Measurements from ENCODE around the gene PRDM16. TPM values are rescaled to one million over a fixed set of nuclear protein-coding genes. Genes with fewer than 3 reads are reported as not detected.

PRDM16 gene
- total RNA-seq, 2 donors from 2014 or later: 0.79 to 6.1 TPM

DNA sequence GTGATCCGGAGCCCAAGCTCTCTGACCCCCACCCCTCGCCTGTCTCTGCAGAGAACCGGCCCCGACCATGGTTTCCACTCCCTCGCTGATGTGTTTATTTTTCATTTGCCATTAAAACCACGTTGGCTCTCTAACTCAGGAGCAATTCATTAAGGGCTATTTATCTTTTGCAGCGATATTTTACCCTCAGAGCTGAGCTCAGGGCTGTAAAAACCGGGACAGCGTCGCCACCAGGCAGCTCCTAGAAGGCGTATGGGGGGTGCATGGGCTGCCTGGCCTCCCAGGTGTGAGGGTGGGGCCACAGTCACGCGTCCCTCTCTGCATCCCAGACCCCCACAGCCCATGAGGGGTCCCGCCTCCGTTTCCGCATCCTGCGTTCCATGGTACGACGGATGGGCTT, 71.4 kb downstream of the PRDM16 start:
- Histone ChIP-seq H3K27ac (no peak overlapping the region), H3K4me3 (no peak overlapping the region), H3K9me3 (no peaks in the 10 kb centered on the region), H3K4me1 (no peaks in the 10 kb centered on the region), H3K36me3 (no peaks in the 10 kb centered on the region), H3K27me3 (no peaks in the 10 kb centered on the region), H3K9ac (ENCODE audit: low read depth in 2 of 2, low read length in 2 of 2) (no peak overlapping the region)
- DNase-seq: no peak
- TF ChIP-seq, protein P1, sequence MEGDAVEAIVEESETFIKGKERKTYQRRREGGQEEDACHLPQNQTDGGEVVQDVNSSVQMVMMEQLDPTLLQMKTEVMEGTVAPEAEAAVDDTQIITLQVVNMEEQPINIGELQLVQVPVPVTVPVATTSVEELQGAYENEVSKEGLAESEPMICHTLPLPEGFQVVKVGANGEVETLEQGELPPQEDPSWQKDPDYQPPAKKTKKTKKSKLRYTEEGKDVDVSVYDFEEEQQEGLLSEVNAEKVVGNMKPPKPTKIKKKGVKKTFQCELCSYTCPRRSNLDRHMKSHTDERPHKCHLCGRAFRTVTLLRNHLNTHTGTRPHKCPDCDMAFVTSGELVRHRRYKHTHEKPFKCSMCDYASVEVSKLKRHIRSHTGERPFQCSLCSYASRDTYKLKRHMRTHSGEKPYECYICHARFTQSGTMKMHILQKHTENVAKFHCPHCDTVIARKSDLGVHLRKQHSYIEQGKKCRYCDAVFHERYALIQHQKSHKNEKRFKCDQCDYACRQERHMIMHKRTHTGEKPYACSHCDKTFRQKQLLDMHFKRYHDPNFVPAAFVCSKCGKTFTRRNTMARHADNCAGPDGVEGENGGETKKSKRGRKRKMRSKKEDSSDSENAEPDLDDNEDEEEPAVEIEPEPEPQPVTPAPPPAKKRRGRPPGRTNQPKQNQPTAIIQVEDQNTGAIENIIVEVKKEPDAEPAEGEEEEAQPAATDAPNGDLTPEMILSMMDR (IDR thresholded peaks at IDR 0.05): no peak
- intact Hi-C loops (cut with DNase I): no loop called here

DNA sequence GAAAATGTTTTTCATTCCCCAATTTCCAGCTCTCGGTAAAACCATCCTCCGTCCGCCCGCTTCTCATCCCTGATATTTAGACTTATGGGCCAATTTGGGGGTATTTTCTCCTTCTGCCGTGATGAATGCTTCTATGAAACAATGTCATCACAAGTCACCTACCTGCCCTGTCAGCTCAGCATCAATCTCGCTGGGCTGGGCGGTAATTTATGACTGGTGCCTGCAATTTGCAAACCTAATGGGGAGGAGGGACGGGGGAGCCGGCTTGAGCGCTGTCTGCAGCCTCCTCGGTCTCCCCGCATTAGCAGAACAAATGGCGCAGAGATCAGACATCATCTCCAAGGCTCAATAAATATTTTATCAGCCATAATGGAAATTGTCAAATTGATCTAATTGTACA, 72.1 kb downstream of the PRDM16 start:
- Histone ChIP-seq H3K36me3 (no peaks in the 10 kb centered on the region), H3K9ac (ENCODE audit: low read depth in 2 of 2, low read length in 2 of 2) (no peak overlapping the region), H3K9me3 (no peaks in the 10 kb centered on the region), H3K27ac (no peak overlapping the region), H3K4me3 (no peak overlapping the region), H3K4me1 (no peaks in the 10 kb centered on the region), H3K27me3 (no peaks in the 10 kb centered on the region)
- intact Hi-C loops (cut with DNase I): no loop called here
- no peak for DNase-seq
- TF ChIP-seq, protein P1 (IDR thresholded peaks at IDR 0.05): no peak

DNA sequence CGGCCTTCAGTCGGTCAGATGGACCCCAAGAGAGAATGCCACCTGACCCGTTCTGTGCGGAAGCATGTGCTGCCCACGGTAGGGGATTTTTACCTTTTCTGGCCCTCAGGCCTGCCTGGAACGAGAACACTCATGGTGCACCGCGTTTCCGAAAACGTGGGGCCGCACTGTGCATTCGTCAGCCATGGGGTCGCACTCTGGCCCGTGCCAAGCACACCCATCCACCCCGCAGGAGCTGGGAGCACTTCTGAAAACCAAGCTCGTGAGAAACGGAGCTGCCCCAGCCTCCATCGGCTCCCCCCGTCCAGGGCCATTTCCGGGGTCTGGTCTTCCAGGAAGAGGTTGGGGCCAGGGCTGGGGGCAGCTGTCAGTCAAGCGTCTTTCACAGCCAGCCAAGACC, 72.8 kb downstream of the PRDM16 start:
- DNase-seq: no peak
- Histone ChIP-seq H3K9ac (ENCODE audit: low read depth in 2 of 2, low read length in 2 of 2) (no peak overlapping the region), H3K9me3 (no peaks in the 10 kb centered on the region), H3K4me3 (no peak overlapping the region), H3K27me3 (no peaks in the 10 kb centered on the region), H3K4me1 (no peaks in the 10 kb centered on the region), H3K36me3 (no peaks in the 10 kb centered on the region), H3K27ac (no peak overlapping the region)
- intact Hi-C loops (cut with DNase I): no loop called here
- TF ChIP-seq, protein P1 (IDR thresholded peaks at IDR 0.05): no peak

DNA sequence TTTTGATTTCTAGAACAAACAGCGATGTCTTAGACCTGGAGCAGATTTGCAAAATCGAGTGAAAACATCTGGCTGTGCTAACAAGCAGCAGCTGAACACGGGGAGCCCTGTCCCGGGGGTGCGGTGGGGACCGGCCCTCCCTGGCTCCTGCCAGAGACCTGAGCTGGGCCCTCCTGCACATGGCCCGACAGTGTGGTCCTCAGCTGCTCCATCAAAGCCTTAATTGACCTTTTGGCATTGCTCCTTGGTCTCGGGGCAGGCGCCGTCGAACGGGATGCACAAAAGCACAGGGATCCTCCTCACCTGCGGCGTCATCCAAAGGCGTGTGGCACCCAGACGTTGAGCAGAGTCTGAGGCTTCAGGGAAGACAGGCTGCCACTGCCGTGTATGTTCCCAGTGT, 73.2 kb downstream of the PRDM16 start:
- DNase-seq: no peak
- no peaks in the 10 kb centered on the region for H3K4me1 ChIP-seq
- no peak overlapping the region for H3K27ac ChIP-seq
- no peaks in the 10 kb centered on the region for H3K27me3 ChIP-seq
- intact Hi-C loops (cut with DNase I): no loop called here
- TF ChIP-seq, protein P1 (IDR thresholded peaks at IDR 0.05): no peak
- no peak overlapping the region for H3K9ac ChIP-seq (ENCODE audit: low read depth in 2 of 2, low read length in 2 of 2)
- no peak overlapping the region for H3K4me3 ChIP-seq
- H3K36me3 ChIP-seq: no peaks in the 10 kb centered on the region
- no peaks in the 10 kb centered on the region for H3K9me3 ChIP-seq

GRCh38 chr1:3142751-3143150, 73.7 kb downstream of the PRDM16 start:
- Histone ChIP-seq H3K27me3 (no peaks in the 10 kb centered on the region), H3K9ac (ENCODE audit: low read depth in 2 of 2, low read length in 2 of 2) (no peak overlapping the region), H3K4me3 (no peak overlapping the region), H3K36me3 (no peaks in the 10 kb centered on the region), H3K4me1 (no peaks in the 10 kb centered on the region), H3K27ac (no peak overlapping the region), H3K9me3 (no peaks in the 10 kb centered on the region)
- DNase-seq: no peak
- intact Hi-C loops (cut with DNase I): no loop called here
- TF ChIP-seq, protein P1 (IDR thresholded peaks at IDR 0.05): no peak

Data from colonic mucosa (tissue), 4 donors.